ENCODE data around the gene CATSPERB.
"Not testable (repeated sequence)": the region's sequence is repeated elsewhere in the genome, so short reads cannot be mapped to it uniquely, and the experiment has no call there.

Gene CATSPERB

DNA sequence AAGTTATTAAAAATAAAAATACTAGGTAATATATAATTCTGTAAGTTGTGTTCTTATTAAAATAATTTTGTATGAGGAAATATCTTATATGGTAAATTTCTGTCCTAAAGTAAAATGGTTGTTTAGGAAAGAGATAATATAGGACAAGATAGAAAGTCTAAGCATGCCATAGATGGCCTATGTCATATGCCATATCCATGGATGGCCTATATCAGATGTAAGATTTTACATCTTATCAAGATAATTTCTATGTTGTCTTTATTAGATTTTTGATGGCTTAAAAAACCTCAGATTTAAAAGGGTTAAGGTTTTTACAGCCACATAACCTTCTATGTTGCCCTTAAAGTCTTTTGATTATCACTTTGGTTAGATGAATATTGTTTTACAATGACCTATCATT is 52.6 kb downstream of the CATSPERB start:
- Histone ChIP-seq H3F3A (ENCODE audit: low read depth) (no peaks in the 10 kb centered on the region), H3K9ac (ENCODE audit: low read depth, low read length, poor library complexity, severe bottlenecking) (no peak overlapping the region), H3K79me2 (ENCODE audit: insufficient read depth, low read length) (no peaks in the 10 kb centered on the region), H3K4me2 (ENCODE audit: low read depth, low read length, poor library complexity, severe bottlenecking) (no peak overlapping the region), H3K9me3 (ENCODE audit: insufficient read depth, low read depth, low read length) (peaks cover 9% of the 10 kb centered on the region; the same call in 1 of the 2 replicates), H4K20me1 (ENCODE audit: insufficient read depth, low read length, poor library complexity, severe bottlenecking) (no peaks in the 10 kb centered on the region), H2AFZ (ENCODE audit: low read length) (no peak overlapping the region), H3K9me2 (replicated peaks; ENCODE audit: low read depth, low read length) (no peaks in the 10 kb centered on the region), H3K36me3 (ENCODE audit: insufficient read depth, low read length) (no peaks in the 10 kb centered on the region), H3K4me1 (ENCODE audit: insufficient read depth, low read length, poor library complexity, severe bottlenecking) (peaks cover 11% of the 10 kb centered on the region), H3K27me3 (ENCODE audit: insufficient read depth, low read length, poor library complexity, severe bottlenecking) (no peaks in the 10 kb centered on the region), H3K4me3 (ENCODE audit: low read length, poor library complexity, severe bottlenecking) (no peak overlapping the region)
- TF ChIP-seq EZH2phosphoT487 (IDR thresholded peaks at IDR 0.05; ENCODE audit: borderline replicate concordance): no peak
- TF ChIP-seq, protein P1, sequence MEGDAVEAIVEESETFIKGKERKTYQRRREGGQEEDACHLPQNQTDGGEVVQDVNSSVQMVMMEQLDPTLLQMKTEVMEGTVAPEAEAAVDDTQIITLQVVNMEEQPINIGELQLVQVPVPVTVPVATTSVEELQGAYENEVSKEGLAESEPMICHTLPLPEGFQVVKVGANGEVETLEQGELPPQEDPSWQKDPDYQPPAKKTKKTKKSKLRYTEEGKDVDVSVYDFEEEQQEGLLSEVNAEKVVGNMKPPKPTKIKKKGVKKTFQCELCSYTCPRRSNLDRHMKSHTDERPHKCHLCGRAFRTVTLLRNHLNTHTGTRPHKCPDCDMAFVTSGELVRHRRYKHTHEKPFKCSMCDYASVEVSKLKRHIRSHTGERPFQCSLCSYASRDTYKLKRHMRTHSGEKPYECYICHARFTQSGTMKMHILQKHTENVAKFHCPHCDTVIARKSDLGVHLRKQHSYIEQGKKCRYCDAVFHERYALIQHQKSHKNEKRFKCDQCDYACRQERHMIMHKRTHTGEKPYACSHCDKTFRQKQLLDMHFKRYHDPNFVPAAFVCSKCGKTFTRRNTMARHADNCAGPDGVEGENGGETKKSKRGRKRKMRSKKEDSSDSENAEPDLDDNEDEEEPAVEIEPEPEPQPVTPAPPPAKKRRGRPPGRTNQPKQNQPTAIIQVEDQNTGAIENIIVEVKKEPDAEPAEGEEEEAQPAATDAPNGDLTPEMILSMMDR (conservative IDR thresholded peaks at IDR 0.05; ENCODE audit: low read length): no peak

DNA sequence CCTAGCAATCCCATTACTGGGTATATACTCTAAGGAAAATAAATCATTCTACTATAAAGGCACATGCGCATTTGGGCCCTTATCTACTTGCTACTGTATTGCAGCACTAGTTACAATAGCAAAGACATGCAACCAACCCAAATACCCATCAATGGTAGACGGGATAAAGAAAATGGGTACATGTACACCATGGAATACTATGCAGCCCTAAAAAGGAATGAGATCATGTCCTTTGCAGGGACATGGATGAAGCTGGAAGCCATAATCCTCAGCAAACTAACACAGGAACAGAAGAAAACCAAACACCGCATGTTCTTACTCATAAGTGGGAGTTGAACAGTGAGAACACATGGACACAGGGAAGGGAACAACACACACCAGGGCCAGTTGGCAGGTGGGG is 54.2 kb downstream of the CATSPERB start:
- H3K4me2 ChIP-seq (ENCODE audit: low read depth, low read length, poor library complexity, severe bottlenecking); H3K9ac ChIP-seq (ENCODE audit: low read depth, low read length, poor library complexity, severe bottlenecking); H3K4me3 ChIP-seq (ENCODE audit: low read length, poor library complexity, severe bottlenecking); H4K20me1 ChIP-seq (ENCODE audit: insufficient read depth, low read length, poor library complexity, severe bottlenecking); H3K9me3 ChIP-seq (ENCODE audit: insufficient read depth, low read depth, low read length); H3F3A ChIP-seq (ENCODE audit: low read depth); H3K79me2 ChIP-seq (ENCODE audit: insufficient read depth, low read length); H3K27me3 ChIP-seq (ENCODE audit: insufficient read depth, low read length, poor library complexity, severe bottlenecking); H2AFZ ChIP-seq (ENCODE audit: low read length); H3K36me3 ChIP-seq (ENCODE audit: insufficient read depth, low read length); H3K9me2 ChIP-seq (replicated peaks; ENCODE audit: low read depth, low read length): not testable (repeated sequence)
- H3K4me1 ChIP-seq (ENCODE audit: insufficient read depth, low read length, poor library complexity, severe bottlenecking): peaks cover 11% of the 10 kb centered on the region

DNA sequence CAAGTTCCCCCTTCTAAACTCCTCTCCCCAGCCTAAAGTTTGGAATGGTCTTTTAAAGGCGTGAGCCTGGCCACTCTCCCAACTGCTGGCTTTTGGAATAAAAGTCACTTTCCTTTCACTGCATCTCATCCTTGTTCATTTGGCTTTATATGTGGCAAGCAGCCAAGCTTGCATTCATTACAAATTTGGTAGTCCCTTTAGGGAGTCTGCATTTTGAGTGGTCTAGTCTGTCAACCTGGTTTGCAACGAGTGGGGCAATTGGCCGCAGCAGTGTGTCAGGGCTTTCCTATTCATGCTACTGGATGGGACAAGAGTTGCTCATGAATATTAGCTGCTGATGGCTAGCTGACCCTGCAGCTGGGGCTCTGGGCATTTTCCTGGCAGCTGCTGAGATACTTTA is 57.0 kb downstream of the CATSPERB start:
- Histone ChIP-seq H3F3A (ENCODE audit: low read depth) (no peaks in the 10 kb centered on the region), H3K79me2 (ENCODE audit: insufficient read depth, low read length) (no peaks in the 10 kb centered on the region), H3K4me2 (ENCODE audit: low read depth, low read length, poor library complexity, severe bottlenecking) (no peak overlapping the region), H3K36me3 (ENCODE audit: insufficient read depth, low read length) (no peaks in the 10 kb centered on the region), H3K9me2 (replicated peaks; ENCODE audit: low read depth, low read length) (no peaks in the 10 kb centered on the region), H2AFZ (ENCODE audit: low read length) (no peak overlapping the region), H4K20me1 (ENCODE audit: insufficient read depth, low read length, poor library complexity, severe bottlenecking) (no peaks in the 10 kb centered on the region), H3K9me3 (ENCODE audit: insufficient read depth, low read depth, low read length) (peaks cover 9% of the 10 kb centered on the region; the same call in 1 of the 2 replicates), H3K9ac (ENCODE audit: low read depth, low read length, poor library complexity, severe bottlenecking) (no peak overlapping the region), H3K4me3 (ENCODE audit: low read length, poor library complexity, severe bottlenecking) (no peak overlapping the region), H3K27me3 (ENCODE audit: insufficient read depth, low read length, poor library complexity, severe bottlenecking) (no peaks in the 10 kb centered on the region), H3K4me1 (ENCODE audit: insufficient read depth, low read length, poor library complexity, severe bottlenecking) (peaks cover 2% of the 10 kb centered on the region)
- TF ChIP-seq EZH2phosphoT487 (IDR thresholded peaks at IDR 0.05; ENCODE audit: borderline replicate concordance): no peak
- TF ChIP-seq, protein P1 (conservative IDR thresholded peaks at IDR 0.05; ENCODE audit: low read length): no peak

DNA sequence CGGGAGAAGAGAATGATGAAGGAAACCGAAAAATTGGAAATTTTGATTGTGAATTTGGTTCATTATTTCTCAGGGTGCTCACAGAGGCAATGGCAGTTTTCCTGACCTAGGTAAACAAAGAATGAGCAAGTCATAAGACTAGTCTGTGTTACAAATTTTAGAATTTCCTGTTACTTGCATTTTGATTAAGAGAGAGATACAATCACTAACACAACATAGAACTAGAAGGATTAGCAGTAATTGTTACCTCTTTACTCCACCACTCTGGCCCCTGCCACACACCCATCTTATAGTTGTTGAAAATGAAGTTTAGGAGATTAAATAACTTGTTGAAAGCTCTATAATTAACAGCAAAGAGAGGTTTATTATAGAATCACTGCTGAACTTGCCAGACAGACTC is 62.0 kb downstream of the CATSPERB start:
- Histone ChIP-seq H4K20me1 (ENCODE audit: insufficient read depth, low read length, poor library complexity, severe bottlenecking) (no peaks in the 10 kb centered on the region), H2AFZ (ENCODE audit: low read length) (0 out of 2 replicates have a peak overlapping the region, but pooled peaks have one; percentile 17), H3K36me3 (ENCODE audit: insufficient read depth, low read length) (no peaks in the 10 kb centered on the region), H3K9me3 (ENCODE audit: insufficient read depth, low read depth, low read length) (no peaks in the 10 kb centered on the region), H3K9me2 (replicated peaks; ENCODE audit: low read depth, low read length) (no peaks in the 10 kb centered on the region), H3K4me1 (ENCODE audit: insufficient read depth, low read length, poor library complexity, severe bottlenecking) (peaks cover 3% of the 10 kb centered on the region), H3K79me2 (ENCODE audit: insufficient read depth, low read length) (no peaks in the 10 kb centered on the region), H3K4me2 (ENCODE audit: low read depth, low read length, poor library complexity, severe bottlenecking) (no peak overlapping the region), H3K9ac (ENCODE audit: low read depth, low read length, poor library complexity, severe bottlenecking) (no peak overlapping the region), H3K27me3 (ENCODE audit: insufficient read depth, low read length, poor library complexity, severe bottlenecking) (no peaks in the 10 kb centered on the region), H3K4me3 (ENCODE audit: low read length, poor library complexity, severe bottlenecking) (no peak overlapping the region), H3F3A (ENCODE audit: low read depth) (no peaks in the 10 kb centered on the region)
- TF ChIP-seq, protein P1 (conservative IDR thresholded peaks at IDR 0.05; ENCODE audit: low read length): no peak
- no peak for TF ChIP-seq EZH2phosphoT487 (IDR thresholded peaks at IDR 0.05; ENCODE audit: borderline replicate concordance)

DNA sequence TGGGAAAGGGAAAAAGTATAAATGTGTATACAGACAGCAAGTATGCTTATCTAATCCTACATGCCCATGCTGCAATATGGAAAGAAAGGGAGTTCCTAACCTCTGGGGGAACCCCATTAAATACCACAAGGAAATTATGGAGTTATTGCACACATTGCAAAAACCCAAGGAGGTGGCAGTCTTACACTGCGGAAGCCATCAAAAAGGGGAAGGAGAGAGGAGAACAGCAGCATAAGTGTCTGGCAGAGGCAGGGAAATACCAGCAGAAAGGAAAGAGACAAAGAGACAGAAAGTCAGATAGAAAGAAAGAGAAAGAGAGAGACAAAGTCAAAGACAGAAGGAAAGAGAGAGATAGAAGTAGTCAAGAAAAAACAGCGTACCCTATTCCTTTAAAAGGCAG is 64.8 kb downstream of the CATSPERB start:
- H3K9me2 ChIP-seq (replicated peaks; ENCODE audit: low read depth, low read length); H2AFZ ChIP-seq (ENCODE audit: low read length): not testable (repeated sequence)

More for the DNA sequence above, 64.8 kb downstream of the CATSPERB start:
- not testable (repeated sequence) for H3K9me3 ChIP-seq (ENCODE audit: insufficient read depth, low read depth, low read length); H3K79me2 ChIP-seq (ENCODE audit: insufficient read depth, low read length); H3K36me3 ChIP-seq (ENCODE audit: insufficient read depth, low read length); H3K4me2 ChIP-seq (ENCODE audit: low read depth, low read length, poor library complexity, severe bottlenecking); H4K20me1 ChIP-seq (ENCODE audit: insufficient read depth, low read length, poor library complexity, severe bottlenecking); H3K4me3 ChIP-seq (ENCODE audit: low read length, poor library complexity, severe bottlenecking); H3K27me3 ChIP-seq (ENCODE audit: insufficient read depth, low read length, poor library complexity, severe bottlenecking); H3K9ac ChIP-seq (ENCODE audit: low read depth, low read length, poor library complexity, severe bottlenecking); H3K4me1 ChIP-seq (ENCODE audit: insufficient read depth, low read length, poor library complexity, severe bottlenecking); H3F3A ChIP-seq (ENCODE audit: low read depth)
